ENCODE results near the gene ACTRT3.

ACTRT3 gene

DNA sequence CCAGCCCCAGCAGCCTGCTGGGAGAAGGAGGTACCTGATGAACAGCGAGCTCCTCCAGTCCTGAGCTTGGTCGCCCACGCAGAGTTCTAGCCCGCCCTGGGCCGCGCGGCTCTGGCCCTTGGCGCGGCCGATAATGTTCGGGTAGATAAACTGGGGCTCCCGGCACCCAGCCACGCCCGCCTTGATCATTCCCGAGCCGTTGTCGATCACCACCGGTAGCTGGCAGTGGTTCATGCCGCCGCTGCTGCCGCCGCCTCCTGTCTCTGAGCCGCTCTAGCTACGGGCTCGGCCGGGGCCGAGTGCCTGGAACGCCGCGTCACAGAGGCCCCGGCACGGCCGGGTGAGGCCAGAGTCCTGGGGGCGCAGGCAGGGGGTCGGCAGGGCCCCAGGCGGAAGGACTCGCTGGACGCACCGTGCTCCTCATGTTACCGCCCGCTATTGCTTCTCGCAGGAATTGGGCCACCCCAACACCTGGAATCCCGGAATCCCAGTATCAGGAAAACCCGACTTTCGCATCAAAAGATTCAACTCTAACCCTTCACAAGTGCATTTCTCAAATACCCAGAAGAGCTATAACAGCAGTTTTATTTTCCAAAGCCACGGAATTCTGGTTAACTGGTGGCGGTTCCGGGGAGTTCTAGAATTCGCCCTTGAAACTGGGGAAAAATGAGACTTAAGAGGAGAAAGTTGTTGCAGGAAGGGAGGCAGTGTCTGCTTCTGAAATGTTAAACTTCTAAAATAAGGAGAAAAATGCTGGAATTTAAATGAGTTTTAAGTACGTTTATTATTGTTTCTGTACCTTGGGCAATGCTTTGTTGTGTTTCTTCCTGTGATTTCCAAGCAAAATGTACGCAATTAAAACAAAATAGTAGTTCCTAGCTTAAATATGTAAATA, at the start of gene ACTRT3:
Gene ACTRT3, minus strand, starts transcription at position 275 of the 895 bp plus-strand sequence. Its CDS starts 41 bp downstream, at position 234.
- DNase-seq: peak; percentile 87

DNA sequence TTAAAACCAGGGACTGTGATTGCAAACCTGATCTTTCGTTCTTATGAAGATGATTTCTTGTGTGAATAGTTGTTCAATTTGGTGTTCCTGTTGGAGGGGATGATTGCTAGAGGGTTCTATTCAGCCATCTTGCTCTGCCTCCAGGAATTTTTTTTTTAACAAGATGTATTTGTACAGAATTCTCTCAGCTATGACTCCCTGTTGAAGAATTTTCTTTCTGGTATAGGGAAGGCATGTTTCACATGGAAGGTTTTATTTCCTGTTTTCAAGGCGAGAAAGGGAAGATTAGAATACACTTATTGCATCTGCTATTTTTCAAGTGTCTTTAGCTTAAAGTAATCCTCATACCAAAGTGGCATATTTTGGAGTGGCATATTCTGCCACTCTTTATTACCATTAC, 49.0 kb upstream of the ACTRT3 start:
- DNase-seq: no peak

DNA sequence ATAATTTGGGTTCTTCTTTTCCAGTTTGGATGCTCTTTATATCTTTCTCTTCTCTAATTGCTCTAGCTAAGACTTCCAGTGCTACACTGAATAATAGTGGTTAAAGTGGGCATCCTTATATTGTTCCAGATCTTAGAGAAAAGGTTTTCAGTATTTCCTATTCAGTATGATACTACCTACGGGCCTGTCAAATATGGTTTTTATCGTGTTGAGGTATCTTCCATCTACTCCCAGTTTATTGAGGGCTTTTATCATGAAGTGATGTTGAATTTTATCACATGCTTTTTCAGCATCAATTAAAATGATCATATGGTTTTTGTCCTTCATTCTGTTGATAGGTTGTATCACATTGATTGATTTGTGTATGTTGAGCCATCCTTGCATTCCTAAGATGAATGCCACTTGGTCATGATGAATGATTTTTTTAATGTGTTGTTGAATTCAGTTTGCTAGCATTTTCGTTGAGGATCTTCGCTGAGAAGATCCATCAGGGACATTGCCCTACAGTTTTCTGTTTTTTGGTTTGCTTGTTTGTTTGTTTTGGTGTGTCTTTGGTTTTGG, 46.3 kb upstream of the ACTRT3 start:
- no peak for DNase-seq

DNA sequence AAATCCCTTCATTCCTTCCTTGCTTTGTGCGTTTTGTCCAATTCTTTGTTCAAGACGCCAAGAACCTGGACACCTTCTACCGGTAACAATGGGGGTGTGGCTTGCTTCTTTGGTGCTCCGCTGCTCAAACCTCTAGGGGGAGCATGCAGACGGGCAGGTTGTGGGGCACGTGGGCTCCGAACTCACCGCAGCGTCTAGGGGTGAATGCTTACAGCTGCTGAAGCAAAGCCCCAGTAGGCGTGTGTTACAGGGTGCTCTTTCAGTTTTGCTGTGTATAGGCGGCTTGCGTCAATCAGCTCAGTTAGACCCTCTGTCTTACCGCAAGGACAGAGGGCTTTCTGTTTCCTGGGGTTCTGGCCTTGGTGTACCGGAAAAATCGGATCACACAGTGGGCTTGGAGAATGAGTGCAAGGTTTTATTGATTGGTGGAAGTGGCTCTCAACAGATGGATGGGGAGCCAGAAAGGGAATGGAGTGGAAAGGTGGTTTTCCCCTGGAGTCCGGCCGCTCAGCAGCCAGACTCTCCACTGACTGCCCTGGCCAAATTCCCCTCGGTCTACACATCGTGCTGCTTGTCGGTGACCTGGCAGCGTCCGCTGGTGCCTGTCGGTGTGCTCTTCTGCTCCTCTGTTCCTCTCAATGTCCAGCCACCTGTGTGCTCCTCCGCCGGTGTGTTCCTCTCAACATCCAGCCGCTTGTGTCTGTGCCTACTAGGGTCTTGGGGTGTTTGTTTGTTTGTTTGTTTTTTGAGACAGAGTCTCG, 44.6 kb upstream of the ACTRT3 start:
- no peak for DNase-seq

DNA sequence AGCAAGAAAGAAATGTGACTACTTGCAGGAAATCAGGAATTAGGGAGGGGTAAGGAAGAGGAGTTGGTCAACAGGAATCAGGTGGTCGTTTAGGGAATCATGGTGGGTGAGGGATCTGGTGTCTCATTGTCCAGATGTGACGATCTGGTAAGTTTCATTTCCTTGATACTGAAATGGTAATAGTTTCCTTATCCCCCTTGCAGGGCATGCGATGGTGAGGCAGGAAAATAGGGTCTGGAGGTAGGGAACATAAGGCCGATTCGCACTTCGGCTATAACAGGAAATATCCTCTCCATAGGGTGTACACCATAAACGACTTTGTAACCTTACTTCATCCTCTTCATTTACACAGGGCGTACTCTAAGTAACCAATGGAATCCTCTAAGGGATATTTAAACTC, 43.9 kb upstream of the ACTRT3 start:
- no peak for DNase-seq

DNA sequence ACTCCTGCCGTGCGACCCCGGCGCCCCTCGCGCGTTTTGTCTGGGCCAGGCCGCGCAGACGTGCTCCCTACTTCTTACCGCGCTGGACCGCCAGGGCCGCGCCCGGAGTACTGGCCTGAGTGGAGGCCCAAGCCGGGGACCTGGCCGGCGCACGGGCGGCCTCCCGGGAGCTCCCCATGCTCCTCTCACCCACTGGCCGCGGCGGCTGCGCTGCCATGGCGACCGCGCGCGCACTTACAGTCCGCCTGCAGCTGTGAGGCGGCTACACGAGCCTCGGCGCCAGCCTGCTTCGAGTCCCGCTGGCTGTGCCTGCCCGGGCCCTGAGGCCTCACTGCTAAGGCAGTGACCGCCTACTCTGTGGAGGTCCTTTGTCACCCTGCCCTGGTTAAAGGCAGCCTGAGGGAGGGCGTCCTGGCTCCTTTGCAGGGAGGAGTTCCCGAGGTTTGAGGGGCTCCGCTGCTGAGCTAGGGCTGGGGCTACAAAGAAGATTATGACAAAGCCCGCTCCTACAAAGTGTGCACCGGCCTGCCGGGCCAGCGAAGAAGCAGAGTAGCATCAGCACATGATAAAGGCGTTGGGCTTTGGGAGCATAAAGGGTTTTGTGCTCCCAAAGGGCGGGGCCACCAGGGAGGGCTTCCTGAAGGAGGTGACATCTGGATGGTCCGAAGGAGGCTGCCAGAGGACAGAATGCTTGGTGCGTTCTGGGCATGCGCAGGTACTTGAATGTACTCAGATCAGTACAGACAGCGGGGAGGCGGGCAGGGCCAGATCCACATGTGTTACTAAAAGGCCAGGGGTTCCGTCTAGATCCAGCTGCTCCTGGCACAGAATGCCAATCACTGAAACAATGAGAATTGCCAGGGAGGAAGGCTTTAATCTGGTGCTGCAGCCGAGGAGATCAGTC, 43.2 kb upstream of the ACTRT3 start, which contains the start of the genes LRRC34 and LRRIQ4:
Gene LRRC34, minus strand, starts transcription at position 573 of the 904 bp plus-strand sequence. Its CDS starts 356 bp downstream, at position 217.
Gene LRRIQ4, plus strand, starts transcription at position 539 of the 904 bp plus-strand sequence. CDS start 9,052 bp downstream, outside the sequence.
- peak; percentile 81 for DNase-seq

DNA sequence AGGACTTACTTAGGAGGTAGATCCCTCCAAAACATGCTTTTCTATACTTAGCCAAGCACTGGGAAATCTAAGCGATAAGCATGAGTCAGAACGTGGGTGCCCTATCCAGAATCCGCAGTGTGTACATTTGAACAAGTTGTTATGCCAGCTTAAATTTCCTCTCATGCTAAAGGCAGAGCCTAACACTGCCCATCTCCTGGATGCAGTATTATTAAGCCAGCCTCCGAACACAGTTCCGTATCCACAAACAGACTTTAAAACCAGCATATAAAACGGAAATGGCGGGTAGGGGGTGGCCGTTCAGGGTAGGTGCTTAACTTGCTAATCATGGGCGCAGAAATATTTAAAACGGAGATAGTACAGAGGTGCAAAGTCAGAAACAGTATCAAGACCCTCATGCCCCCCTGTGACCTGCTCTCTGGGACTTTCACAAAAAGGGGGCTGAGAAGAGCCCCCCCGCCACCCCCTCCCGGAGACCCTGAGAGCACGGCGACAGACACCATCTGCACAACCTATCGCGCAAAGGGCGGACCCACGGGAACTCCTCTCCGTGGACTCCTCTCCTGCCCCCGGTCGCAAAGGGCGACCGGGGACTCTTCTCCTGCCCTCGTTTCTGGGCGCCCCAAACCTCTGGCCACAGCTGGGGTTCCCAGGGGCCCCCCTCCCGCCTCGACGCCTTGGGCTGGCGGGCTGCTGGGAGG, 42.4 kb upstream of the ACTRT3 start:
- DNase-seq: peak; percentile 41

DNA sequence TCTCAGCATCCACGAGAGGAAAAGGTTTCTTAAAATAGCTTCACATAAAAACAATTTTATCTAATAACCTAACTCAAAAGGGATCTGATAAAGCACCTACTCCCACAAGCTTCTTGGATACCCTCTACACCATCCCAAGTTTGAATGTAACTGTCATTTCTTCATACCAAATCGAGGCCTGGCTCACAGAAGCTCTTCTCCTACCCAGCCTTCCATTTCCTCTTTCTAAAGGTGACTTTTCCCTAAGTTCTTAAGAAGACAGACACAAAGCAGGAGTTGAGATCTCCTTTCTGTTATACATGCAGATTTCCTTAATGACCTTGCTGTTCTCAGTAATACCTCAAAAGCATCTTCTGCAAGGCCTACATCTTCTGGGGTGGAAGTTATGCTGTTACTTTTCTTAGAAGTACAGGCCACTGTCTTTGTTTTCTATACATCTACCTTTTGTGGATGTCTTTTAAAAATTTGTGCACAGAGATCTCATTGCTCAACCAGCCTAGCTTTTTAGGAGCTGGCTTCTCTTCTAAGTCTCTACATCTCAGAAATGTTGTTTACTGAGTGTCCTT, 40.0 kb upstream of the ACTRT3 start:
- DNase-seq: no peak

DNA sequence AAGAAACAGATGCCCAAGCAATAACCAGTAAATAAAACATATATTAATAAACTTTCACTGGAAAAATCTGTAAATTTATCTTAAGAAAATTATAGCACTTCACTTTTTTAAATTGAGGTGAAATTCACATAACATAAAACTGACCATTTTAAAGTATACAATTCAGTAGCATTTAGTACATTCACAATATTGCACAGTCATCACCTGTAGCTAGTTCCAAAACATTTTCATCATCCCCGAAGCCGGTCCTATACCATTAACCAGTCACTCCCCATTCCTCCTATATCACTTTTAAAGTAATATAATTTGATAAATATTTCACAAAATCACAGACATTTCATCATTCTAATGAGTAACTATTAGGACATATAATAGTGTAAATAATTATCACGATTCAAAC, 35.3 kb upstream of the ACTRT3 start:
- no peak for DNase-seq

DNA sequence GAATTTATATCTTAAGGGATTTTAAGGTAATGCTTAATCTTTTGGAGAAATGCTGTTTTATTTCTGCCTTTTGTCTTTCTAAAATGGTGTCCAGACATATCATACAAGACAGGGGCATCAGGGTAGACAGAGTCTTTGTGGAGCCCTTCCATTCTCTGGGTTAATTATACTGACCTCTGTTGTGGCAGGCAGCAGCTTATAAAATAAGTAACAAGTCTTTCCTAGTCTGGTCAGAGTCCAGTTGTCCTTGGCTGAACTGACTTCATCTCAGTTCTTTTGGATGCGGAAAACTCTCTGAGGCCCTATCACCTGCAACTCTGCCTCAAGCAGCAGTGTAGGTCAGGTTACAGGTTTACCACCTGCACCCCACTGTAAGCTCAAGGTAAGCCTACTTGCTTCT, 23.0 kb upstream of the ACTRT3 start:
- no peak for DNase-seq

DNA sequence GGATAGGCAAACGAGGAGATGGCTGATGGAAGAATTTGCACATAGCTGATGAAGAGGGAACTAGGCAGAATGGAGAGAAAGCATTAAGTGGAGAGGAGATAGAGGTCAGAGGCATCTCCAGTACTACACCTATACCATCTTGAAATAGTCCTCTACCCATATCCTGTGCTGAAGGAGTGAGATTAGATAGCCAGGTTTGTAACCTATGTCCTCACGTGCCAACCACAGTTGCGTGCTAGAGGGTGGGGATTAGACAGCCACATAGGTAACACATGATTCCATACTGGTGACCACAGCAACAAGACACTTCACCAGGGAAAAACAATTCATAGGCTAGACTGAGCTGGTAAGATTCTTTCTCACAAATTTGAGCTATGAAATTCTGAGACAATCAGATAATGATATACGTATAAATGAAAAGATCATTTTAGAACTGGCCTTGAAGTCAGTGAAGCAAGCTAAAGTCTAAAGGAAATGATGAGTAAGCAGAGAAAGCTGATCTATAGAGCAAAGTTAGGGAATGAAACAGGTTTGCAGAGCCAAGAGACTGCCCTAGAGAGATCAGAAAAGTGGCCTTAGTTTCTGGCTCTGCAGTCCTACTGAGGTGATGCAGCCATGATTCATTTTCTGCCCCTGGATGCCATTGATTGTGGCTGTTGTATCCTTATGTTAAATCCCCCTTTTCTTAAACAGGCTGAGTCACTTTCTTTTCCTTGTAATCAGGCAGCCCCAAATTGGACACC, 21.5 kb upstream of the ACTRT3 start:
- DNase-seq: no peak

DNA sequence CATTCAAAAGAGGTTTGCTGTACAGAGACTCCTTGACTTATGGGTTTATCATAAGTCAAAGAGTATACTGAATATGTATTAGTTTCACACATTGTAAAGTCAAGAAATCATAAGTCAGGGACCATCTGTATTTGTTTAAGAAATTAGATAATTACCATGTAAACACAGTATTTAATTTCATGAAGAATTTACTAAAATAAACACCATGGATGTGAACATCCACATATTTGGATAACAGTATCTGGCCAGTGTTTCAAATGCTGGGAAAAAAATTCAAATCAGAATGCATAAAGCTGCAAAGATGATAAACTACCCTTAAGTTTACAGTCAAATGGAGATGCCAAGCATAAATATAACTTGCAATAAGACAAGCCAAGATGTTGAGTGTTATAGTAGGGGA, 20.9 kb upstream of the ACTRT3 start:
- DNase-seq: no peak

DNA sequence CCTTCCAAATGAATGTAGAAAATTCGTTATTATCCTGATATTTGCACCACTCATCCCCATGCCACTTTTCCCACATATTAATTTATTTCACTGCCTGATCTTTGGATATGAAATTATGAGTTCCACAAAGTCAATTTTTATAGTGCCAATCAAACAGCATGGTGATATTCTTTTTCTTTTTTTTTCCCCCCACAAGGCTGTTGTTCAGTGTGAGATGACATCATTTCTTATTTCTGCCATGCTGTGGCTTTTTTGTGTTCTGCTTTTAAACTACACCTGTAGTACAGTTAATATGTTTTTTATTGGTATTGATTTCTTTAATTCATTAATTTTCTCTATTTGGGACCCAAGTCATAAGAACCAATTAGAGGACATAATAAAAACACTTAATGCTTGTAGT, 18.4 kb upstream of the ACTRT3 start:
- DNase-seq: no peak

DNA sequence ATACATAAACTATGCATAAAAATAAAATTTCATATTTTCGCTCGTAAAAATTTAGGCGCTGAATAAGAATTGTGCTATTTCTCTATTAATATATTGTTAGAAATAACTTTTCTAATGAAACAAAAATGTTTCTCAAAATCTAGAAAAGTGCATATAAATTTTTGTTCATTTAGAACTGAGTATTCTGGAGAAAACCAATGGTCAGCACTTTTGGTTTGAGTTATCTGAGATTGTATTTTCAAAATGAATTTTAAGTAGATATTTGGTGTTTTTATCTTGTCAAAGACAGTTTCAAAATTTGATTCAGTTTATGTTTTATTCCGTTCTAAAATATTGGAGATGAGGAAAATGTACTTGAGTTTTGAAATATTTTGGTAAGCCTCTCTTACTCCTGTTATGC, 17.8 kb upstream of the ACTRT3 start:
- no peak for DNase-seq

DNA sequence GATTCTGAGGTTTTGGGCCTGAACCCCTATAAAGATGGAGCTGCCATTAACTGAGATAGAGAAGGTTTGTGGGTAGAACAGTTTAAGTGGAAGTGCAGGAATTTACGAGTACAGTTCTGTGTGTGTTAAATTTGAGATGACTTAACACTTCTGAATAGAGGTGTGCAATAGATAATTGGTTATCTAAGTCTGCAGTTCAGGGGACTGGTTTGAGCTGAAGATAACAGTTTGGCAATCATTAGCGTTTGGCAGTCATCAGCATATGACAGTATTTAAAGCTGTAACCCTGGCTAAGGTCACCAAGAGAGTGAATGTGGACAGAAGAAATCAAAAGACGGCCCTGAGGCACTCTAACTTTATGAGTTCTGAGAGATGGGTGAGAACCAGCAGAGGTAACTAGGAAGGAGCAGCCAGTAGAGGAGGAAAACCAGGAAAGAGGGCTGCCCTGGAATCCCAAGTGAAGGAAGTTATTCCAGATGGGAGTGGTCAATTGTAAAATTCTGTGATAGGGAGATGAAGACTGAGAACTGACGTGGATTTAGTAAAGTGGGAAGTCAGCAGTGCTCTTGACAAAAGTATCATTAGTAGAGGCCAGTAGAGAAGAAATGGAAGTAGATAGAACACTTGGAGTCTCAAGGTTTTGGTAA, 12.0 kb upstream of the ACTRT3 start:
- DNase-seq: no peak

DNA sequence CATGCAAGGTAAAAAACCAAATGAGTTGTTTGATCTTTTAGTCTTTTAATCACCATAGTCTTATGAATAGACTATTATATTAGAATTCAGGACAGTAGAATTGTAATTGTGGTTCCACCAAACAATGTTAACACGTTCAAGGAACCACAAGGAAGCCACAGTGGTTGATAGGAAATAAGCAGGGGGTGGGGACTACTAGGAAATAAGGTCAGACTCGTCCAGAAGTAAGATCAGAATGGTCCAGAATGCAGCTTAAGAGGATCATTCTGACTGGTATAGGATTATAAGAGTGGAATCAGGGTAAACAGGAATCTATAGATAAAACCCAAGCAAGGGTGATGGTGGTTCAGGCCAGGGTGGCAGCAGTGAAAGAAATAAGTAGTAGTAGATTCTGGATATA, 11.4 kb upstream of the ACTRT3 start:
- no peak for DNase-seq

DNA sequence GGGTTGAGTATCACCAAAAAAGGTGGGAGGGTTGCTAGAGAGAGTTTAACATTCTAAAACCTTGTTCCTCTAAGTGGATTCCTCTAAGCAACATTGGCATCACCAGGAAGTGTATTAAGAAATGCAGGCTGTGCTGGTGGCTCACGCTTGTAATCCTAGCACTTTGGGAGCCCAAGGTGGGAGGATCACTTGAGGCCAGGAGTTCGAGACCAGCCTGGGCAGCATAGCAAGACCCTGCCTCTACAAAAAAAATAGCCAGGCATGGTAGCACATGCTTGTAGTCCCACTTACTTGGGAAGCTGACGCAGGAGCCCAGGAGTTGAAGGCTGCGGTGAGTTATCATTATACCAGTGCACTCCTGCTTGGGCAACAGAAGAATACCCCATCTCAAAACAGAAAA, 8.5 kb upstream of the ACTRT3 start:
- no peak for DNase-seq

DNA sequence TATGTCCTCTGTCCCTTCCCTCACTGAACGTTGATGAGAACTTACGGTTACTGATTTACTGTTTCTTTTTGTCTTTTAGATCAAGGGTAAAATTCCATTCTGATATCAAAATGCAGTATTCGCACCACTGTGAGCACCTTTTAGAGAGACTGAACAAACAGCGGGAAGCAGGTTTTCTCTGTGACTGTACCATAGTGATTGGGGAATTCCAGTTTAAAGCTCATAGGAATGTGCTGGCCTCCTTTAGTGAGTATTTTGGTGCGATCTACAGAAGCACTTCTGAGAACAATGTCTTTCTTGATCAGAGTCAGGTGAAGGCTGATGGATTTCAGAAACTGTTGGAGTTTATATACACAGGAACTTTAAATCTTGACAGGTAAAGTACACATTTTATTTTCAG, 4.8 kb upstream of the ACTRT3 start:
- DNase-seq: no peak

DNA sequence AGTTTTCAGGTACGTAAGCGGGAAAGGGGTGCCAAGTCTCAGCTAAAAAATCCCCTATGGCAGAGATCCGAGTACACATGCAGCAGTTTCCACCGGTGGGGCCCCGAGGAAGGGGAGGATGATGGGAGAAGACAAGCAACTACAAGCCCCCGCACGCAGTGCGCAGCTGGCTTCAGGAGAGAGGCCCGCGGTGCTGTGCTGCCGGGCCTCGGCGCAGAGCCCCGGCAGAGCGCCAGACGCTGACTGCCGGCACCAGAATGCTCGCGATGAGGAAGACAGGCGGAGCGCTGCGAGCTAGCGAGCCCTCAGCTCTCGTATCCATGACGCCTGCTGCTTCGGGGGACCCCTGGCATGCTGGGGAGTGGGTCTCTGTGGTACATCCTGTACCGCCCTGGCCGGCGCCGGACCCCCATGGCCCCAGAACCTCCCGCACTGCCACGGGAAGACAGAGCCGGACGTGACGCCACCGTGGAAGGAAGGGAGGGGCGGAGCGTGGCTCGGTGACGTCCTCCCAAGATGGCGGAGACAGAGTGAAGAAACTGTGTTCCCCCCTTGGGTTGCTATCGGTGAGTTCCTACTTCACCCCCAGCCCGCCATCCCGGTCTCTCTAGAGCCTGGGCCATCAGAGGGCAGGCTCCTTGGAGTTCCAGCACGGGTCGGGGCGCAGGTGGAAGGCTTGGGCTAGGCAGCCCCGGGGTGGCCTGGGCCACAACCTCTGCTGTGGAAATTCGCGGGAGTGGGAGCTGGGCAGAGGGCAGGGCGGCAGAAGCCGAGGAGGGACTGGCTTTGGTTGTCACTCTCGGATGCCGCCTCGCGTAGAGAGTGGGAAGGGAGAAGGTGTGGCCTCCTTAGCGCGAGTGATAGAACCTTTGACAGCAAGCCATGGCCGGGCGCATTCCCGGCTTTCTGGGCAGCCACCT, 3.8 kb upstream of the ACTRT3 start, which contains the start of gene MYNN:
Gene MYNN, plus strand, starts transcription at position 500 of the 920 bp plus-strand sequence. CDS start 900 bp downstream, outside the sequence.
- peak; percentile 84 for DNase-seq
